ENCODE results near the gene CA5A. TPM values are rescaled to one million over a fixed set of nuclear protein-coding genes. Genes with fewer than 3 reads are reported as not detected.
"Not testable (repeated sequence)": the region's sequence is repeated elsewhere in the genome, so short reads cannot be mapped to it uniquely, and the experiment has no call there.

Gene CA5A
- total RNA-seq, 1 donor from 2014 or later, result not detected

GRCh38 chr16:87896176-87896890 is 40.0 kb downstream of the CA5A start:
- DNase-seq (ENCODE audit: low spot score), result not testable (repeated sequence)

- no peak for DNase-seq (ENCODE audit: low spot score)
Measured at GRCh38 chr16:87895641-87896141, 40.6 kb downstream of the CA5A start.

- not testable (repeated sequence) for DNase-seq (ENCODE audit: low spot score)
Measured at GRCh38 chr16:87894005-87894404, 42.3 kb downstream of the CA5A start.

GRCh38 chr16:87891764-87892163 is 44.6 kb downstream of the CA5A start:
- DNase-seq (ENCODE audit: low spot score), result no peak

DNA sequence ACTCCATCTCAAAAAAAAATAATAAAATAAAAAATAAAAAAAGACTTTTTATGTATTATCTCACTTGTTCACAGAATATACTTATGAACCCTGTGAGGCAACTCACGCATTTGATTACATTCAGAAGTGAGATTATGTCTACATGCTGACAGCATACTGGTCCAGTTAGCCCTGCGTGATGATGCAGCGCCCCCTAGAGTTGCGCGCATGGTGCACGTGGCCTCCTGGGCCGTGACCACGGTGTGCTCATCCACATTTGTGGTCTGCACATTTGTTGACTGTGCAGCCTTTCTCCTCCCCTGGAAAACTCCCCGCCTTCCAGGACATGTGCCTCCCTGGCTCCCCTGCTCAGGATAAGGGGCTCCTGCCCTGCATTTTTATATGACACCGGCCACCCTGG is 46.6 kb downstream of the CA5A start:
- DNase-seq (ENCODE audit: low spot score), result not testable (repeated sequence)

GRCh38 chr16:87888346-87888745 is 48.0 kb downstream of the CA5A start:
- not testable (repeated sequence) for DNase-seq (ENCODE audit: low spot score)

- not testable (repeated sequence) for DNase-seq (ENCODE audit: low spot score)
Measured at GRCh38 chr16:87887931-87888330, 48.4 kb downstream of the CA5A start.

DNA sequence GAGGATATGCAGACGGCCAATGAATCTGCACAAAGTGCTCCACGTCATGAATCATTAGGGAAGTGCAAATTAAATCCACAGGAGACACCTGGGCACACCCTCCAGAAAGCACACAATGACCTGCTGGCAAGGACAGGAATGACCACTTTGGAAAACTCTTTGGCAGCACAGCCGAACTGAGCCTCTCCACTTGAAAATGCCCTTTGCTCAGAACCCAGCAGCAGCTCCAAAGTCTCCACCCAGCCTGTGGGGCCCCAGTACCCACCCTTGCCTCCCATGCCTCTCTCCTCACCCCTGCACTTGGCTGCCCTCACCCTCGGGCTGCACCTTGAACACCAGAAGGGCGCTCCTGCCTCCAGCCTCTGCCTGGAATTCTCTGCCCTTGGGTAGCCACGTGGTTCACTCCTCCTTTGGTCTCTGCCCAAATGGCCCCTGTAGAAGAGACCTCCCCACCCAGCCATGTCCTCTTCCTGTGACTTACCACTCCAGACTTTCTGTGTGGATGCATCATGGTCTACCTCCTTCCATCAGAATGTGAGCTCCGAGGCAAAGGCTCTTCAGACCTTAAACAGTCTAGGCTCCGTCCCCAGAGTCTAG is 50.9 kb downstream of the CA5A start:
- not testable (repeated sequence) for DNase-seq (ENCODE audit: low spot score)

GRCh38 chr16:87882436-87883019 is 53.8 kb downstream of the CA5A start:
- DNase-seq (ENCODE audit: low spot score), result no peak

- DNase-seq (ENCODE audit: low spot score), result no peak
Measured at GRCh38 chr16:87881324-87882200, 54.8 kb downstream of the CA5A start.

DNA sequence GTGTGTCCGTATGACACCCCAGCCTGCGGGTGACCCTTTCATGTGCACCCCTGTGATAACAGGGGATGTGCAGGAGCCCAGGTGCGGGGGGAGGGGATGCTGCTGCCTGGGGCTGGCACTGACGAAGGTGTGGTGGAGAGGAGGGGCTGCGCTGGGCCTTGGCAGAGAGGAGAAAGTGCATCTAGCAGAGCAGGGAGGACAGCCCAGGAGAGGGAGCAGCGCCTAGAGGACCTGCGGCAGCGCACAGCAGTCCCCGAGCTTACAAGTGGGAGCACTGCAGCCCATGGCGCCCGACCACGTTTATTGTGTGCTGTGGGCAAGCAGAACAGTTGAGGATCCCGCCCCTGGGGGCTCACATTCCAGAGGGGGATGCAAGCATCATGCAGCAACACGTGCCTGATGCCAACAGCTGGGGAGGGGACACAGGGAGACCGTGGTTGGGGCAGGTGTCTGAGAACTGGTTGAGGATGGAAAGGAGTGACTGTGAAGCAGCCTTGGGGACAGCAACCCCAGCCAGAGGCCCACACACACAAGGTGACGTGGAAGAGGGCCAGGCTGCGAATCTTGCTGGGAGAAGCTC is 56.1 kb downstream of the CA5A start:
- no peak for DNase-seq (ENCODE audit: low spot score)

- not testable (repeated sequence) for DNase-seq (ENCODE audit: low spot score)
Measured at GRCh38 chr16:87879411-87880013, 56.8 kb downstream of the CA5A start.

- DNase-seq (ENCODE audit: low spot score), result no peak
Measured at GRCh38 chr16:87878704-87879103, 57.6 kb downstream of the CA5A start.

DNA sequence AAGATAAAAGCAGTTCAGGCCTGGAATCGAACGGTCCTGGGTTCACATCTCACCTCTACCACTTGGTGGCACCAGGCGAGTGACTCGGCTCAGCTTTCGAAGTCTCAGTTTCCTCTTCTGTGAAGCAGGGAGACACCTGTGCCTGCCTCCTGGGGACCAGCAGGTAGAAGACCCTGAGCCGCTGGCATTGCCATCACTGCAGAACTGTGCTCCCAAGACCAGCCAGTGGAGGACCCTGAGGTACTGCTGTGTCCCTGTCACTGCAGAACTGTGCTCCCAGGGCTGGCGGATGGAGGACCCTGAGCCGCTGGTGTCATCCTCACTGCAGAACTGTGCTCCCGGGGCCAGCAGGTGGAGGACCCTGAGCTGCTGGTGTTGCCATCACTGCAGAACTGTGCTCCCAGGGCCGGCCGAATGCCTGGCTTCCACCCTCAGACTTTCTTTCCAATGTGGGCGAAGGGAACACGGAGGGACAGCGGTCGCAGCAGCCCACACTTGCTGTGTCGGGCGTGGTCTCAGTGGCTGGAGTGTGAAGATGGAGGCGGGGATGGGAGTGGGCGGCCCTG is 58.3 kb downstream of the CA5A start:
- DNase-seq (ENCODE audit: low spot score), result no peak

GRCh38 chr16:87874639-87875427 is 61.5 kb downstream of the CA5A start:
- no peak for DNase-seq (ENCODE audit: low spot score)

GRCh38 chr16:87870418-87871291 is 65.7 kb downstream of the CA5A start:
- not testable (repeated sequence) for DNase-seq (ENCODE audit: low spot score)

DNA sequence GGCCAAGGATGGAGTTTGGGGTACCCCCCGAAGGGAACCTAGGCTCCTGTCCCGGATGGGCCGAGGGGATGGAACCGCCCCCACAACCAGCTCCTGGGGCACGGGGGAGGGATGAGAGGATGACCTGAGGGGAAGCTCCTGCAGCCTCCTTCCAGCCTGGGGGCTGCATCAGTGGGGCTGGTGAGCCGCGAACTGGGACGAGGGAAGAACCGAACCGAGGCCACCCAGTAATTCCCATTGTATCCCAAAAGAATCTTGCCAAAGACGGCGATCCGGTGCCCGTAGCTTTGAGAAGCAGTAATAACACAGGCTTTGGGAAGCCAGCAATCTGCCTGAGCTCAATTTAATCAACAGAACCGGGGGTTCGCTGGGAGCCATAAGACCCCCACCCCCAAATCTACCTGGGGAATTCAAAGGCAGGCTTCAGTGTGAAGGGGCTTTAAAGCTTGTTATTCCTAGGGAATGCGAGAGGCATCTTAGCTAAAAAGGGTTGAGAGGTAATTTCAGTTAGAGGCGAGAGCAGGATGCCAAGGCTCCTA is 66.4 kb downstream of the CA5A start:
- not testable (repeated sequence) for DNase-seq (ENCODE audit: low spot score)

All from mesenteric fat pad (tissue), 1 donor.